Activated effector memory CD4-positive, alpha-beta T cell treated with Interleukin-2 at 50 U/mL for 16 hours (primary cell): ENCODE data around the gene TECR.
"Not testable (repeated sequence)": the region's sequence is repeated elsewhere in the genome, so short reads cannot be mapped to it uniquely, and the experiment has no call there.

Source experiments
- DNase-seq: peaks from one replicate; pipeline ENCODE4 v3.0.0-alpha.2; 2020

The TECR gene

DNA sequence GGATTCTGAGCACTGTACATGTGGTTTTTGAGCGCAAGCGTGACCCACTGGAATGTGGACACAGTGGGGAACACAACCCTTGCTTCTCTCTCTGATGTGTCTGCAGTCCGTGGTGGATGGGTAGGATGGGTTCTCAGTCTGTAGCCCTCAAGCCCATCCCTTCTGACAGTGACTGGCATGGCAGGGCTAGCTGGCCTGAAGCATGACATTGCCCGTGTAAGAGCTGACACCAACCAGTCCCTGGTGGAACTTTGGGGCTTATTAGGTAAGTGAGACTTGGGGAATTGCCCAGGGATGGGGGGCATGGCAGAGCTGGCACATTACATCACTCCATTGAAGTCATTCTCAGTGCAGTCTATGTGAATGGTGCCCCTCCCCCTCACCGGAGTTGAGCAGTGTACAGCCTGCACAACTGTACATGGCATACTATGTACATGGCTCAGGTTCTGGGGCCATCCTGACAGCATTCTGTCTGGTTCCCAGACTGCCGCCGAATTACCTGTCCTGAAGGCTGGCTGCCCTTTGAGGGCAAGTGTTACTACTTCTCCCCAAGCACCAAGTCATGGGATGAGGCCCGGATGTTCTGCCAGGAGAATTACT, 70.3 kb downstream of the TECR start:
- no peak for DNase-seq

DNA sequence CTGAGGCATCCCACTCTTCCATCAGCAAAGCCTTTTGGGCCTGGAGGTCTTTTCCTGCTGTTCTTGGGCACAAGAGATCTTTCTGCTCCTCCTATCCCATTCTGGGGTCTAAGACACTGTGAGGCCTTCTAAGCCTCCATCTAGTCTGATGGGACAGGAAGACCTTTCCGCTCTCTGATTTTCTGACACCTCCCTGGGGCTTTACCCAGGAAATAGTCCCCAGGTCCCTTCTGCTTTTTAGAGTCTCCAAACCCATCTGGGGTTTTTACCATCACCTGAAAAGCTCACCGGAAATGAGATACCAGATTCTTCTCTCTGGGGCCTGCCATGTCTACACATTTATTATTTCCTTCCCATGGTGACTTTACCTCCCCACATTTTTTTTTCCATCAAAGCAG, 74.6 kb downstream of the TECR start:
- DNase-seq: no peak

DNA sequence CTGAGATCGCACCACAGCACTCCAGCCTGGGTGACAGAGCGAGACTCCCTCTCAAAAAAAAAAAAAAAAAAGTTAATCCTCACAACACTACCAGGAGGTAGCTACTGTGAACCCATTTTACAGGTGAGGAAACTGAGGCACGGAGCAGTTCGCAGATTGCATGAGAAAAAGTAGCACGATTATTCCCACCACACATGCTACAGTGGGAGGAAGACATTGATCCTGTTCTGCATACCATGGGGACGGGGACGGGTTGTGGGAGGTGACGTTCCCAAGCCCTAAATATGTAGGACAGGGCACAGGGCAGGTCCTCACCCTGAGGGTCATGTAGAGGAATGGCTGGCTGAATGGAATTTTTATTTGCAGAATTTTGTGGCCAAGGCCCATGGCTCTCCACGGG, 77.2 kb downstream of the TECR start:
- no peak for DNase-seq

DNA sequence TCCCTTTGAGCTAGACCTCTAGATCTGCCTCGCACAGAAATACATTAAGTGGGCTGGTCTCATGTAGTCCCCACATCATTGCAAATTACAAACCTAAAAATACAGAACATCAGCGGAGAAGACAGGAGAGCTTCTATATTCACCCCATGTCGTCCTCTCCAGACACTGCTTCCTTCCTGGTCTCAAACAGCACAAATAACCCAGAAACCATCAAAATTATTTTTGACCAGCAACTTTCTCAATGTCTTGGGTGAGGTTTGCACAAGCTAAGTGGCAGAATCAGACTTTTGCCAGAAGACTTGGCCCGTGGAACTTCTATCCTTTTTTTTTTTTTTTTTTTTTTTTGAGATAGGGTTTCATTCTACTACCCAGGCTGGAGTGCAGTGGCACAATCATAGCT, 81.7 kb downstream of the TECR start:
- no peak for DNase-seq

DNA sequence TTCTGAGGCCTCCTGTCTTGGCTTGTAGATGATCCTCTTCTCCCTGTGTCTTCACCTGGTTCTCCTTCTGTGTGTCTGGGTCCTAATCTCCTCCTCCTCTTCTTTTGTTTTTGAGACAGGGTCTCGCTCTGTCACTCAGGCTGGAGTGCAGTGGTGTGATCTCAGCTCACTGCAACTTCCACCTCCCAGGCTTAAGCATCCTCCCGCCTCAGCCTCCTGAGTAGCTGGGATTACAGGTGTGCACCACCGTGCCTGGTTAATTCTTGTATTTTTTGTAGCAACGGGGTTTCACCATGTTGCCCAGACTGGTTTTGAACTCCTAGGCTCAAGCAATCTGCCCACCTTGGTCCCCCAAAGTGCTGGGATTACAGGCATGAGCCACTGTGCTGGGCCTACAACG, 82.8 kb downstream of the TECR start:
- DNase-seq: not testable (repeated sequence)

DNA sequence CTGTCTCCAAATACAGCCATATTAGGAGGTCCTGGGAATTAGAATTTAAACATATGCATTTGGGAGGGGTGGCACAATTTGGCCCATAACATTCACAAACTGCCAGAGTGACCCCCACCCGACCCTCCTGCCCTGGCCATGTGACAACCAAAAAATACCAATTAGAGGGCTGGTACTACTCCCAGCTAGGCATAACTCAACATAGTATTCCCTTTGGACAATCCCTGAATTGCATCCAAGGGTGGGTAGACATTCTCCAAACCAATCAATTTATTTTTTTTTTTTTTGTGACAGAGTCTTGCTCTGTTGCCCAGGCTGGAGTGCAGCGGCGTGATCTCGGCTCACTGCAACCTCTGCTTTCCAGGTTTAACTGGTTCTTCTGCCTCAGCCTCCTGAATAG, 83.3 kb downstream of the TECR start:
- DNase-seq: no peak

DNA sequence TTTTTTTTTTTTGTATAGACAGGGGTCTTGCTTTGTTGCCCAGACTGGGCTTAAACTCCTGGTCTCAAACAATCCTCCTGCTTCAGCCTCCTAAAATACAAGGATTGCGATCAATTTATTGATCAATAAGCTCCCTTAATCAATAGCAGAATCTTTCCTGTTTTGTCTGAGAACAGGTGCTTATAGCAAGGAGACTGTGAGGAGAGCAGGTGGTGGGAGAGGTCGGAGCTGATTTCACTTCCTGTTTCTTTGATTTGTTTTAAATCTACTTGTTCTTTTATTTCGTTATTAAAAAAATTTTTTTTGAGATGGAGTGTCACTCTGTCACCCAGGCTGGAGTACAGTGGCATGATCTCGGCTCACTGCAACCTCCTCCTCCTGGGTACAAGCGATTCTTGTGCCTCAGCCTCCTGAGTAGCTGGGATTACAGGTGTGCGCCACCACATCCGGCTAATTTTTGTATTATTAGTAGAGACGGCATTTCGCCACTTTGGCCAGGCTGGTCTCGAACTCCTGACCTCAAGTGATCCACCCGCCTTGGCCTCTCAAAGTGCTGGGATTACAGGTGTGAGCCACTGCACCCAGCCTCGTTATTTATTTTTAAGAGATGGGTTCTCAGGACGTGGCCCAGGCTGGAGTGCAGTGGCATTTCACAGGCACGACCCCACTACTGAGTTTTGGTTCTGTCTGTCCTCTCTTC, 84.2 kb downstream of the TECR start:
- DNase-seq: not testable (repeated sequence)

DNA sequence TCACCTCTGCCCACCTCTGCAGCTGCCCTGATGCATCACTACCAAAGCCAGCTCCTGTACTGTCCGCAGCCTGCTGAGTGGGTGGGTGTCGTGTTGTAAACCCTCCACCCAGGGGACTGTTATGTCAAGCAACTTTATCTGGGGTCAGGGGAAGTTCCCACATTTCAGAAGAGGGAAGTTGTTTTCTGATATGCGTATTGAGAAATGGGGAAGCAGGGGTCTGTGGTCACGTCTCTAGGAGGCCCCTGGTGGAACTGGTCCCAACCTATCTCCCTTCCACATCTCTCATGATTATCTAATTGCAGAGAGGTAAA, 84.7 kb downstream of the TECR start:
- no peak for DNase-seq
